Neural cell (in vitro differentiated cells): ENCODE results near the gene FXN. TPM values are rescaled to one million over a fixed set of nuclear protein-coding genes. Genes with fewer than 3 reads are reported as not detected.

ENCODE experiments used
- H2AFZ ChIP-seq: fragments of 200-600, 300-800 bp; sonication (generic), shearing (Covaris generic); 2 replicates; pipeline ENCODE4 v1.6.0; 2014; ENCODE audit warnings: low read depth, mild to moderate bottlenecking, antibody characterized with exemption, low read length, moderate library complexity
- H3F3A ChIP-seq: fragments of 200-600 bp; shearing (Covaris generic); 2 replicates; pipeline ENCODE4 v1.6.1; 2016; ENCODE audit warnings: mild to moderate bottlenecking, moderate library complexity, mixed read lengths, antibody characterized with exemption, low read length; ENCODE audit not compliant: insufficient read depth, poor library complexity, severe bottlenecking
- H3K27ac ChIP-seq: fragments of 200-600, 300-800 bp; sonication (generic), shearing (Covaris generic); 2 replicates; pipeline ENCODE4 v1.5.1; 2014; ENCODE audit warnings: mild to moderate bottlenecking, low read length, moderate library complexity
- H3K27me3 ChIP-seq: fragments of 300-800, 200-600 bp; sonication (generic), shearing (Covaris generic); 2 replicates; pipeline ENCODE4 v1.6.0; 2014; ENCODE audit warnings: mild to moderate bottlenecking, low read depth, low read length, moderate library complexity; ENCODE audit not compliant: insufficient read depth
- H3K36me3 ChIP-seq: fragments of 300-800, 200-600 bp; sonication (generic), shearing (Covaris generic); 2 replicates; pipeline ENCODE4 v1.5.1; 2014; ENCODE audit warnings: mild to moderate bottlenecking, antibody characterized with exemption, low read length, moderate library complexity; ENCODE audit not compliant: insufficient read depth
- H3K4me2 ChIP-seq: fragments of 300-800, 200-600 bp; sonication (generic), shearing (Covaris generic); 2 replicates; pipeline ENCODE4 v1.6.0; 2014; ENCODE audit warnings: mild to moderate bottlenecking, low read length
- H3K4me3 ChIP-seq: fragments of 300-800, 200-600 bp; sonication (generic), shearing (Covaris generic); 2 replicates; pipeline ENCODE4 v1.5.1; 2014; ENCODE audit warnings: mild to moderate bottlenecking, low read length, moderate library complexity
- H3K79me2 ChIP-seq: fragments of 200-600 bp; shearing (Covaris generic); replicated peaks from 2 replicates; pipeline ENCODE4 v1.6.0; 2014; ENCODE audit warnings: mild to moderate bottlenecking, low read length, moderate library complexity; ENCODE audit not compliant: insufficient read depth
- H3K9ac ChIP-seq: fragments of 300-800, 200-600 bp; sonication (generic), shearing (Covaris generic); 2 replicates; pipeline ENCODE4 v1.6.1; 2016; ENCODE audit warnings: mild to moderate bottlenecking, low read length, mixed read lengths
- H3K9me2 ChIP-seq: fragments of 200-600 bp; shearing (Covaris generic); 2 replicates; pipeline ENCODE4 v1.6.1; 2016; ENCODE audit warnings: mild to moderate bottlenecking, low read length, mixed read lengths; ENCODE audit not compliant: insufficient read depth
- H3K9me3 ChIP-seq: fragments of 200-600, 300-800 bp; sonication (generic), shearing (Covaris generic); 2 replicates; pipeline ENCODE4 v1.6.1; 2016; ENCODE audit warnings: mild to moderate bottlenecking, mixed run types, low read length, moderate library complexity, mixed read lengths
- H4K20me1 ChIP-seq: fragments of 200-600 bp; shearing (Covaris generic); 2 replicates; pipeline ENCODE4 v1.6.1; 2016; ENCODE audit warnings: mild to moderate bottlenecking, mixed run types; ENCODE audit not compliant: insufficient read depth
- CTCF ChIP-seq: fragments of 450-650 bp; IDR thresholded peaks from 2 replicates; pipeline ENCODE4 v1.5.1; 2014; ENCODE audit warnings: antibody characterized with exemption, mild to moderate bottlenecking, moderate library complexity; ENCODE audit not compliant: poor library complexity, severe bottlenecking
- EP300 ChIP-seq: fragments of 450-650 bp; conservative IDR thresholded peaks from 2 replicates; pipeline ENCODE4 v1.6.1; 2014; ENCODE audit warnings: antibody characterized with exemption, mild to moderate bottlenecking, moderate library complexity; ENCODE audit not compliant: poor library complexity, severe bottlenecking
- EZH2 ChIP-seq: fragments of 200-600, 300-800 bp; shearing (Covaris generic), sonication (generic); IDR thresholded peaks from 2 replicates; pipeline ENCODE4 v1.6.1; 2014; ENCODE audit warnings: antibody characterized with exemption, low read length, borderline replicate concordance, mild to moderate bottlenecking; ENCODE audit not compliant: insufficient read depth, poor library complexity, severe bottlenecking
- MXI1 ChIP-seq: fragments of 450-650 bp; conservative IDR thresholded peaks from 2 replicates; pipeline ENCODE4 v1.6.1; 2014; ENCODE audit warnings: antibody characterized with exemption, mild to moderate bottlenecking; ENCODE audit not compliant: poor library complexity, severe bottlenecking
- POLR2AphosphoS5 ChIP-seq: IDR thresholded peaks from 2 replicates; pipeline ENCODE4 v1.6.1; 2012
- RAD21 ChIP-seq: fragments of 450-650 bp; conservative IDR thresholded peaks from 2 replicates; pipeline ENCODE4 v1.6.1; 2014; ENCODE audit warnings: antibody characterized with exemption, mild to moderate bottlenecking, moderate library complexity
- REST ChIP-seq: IDR thresholded peaks from 2 replicates; pipeline ENCODE4 v1.6.1; 2012; ENCODE audit warnings: borderline replicate concordance
- SMC3 ChIP-seq: fragments of 450-650 bp; conservative IDR thresholded peaks from 2 replicates; pipeline ENCODE4 v1.6.1; 2014; ENCODE audit warnings: antibody characterized with exemption, mild to moderate bottlenecking, moderate library complexity; ENCODE audit not compliant: poor library complexity
- TAF1 ChIP-seq: IDR thresholded peaks from 2 replicates; pipeline ENCODE4 v1.6.1; 2012; ENCODE audit warnings: low read depth
- polyA plus RNA-seq: library from polyadenylated mRNA; depleted of rRNA; stranded (reverse); fragments of >200 nt; gene quantifications from 2 replicates; pipeline ENCODE4 v1.2.3, GENCODE V29; 2014

Gene FXN
- polyA plus RNA-seq, 1 donor from 2014 or later: 3.5 TPM

- Histone ChIP-seq H3K4me3 (no peak overlapping the region), H3K9me2 (no peaks in the 10 kb centered on the region)
- TF ChIP-seq SMC3 (no peak), POLR2AphosphoS5 (no peak), EZH2 (no peak), EP300 (no peak), TAF1 (no peak), MXI1 (no peak), RAD21 (no peak), CTCF (no peak), REST (no peak)
Observed at GRCh38 chr9:69028754-69029153, 6.8 kb upstream of the FXN start.

GRCh38 chr9:69029535-69029934 lies 6.0 kb upstream of the FXN start:
- Histone ChIP-seq H3K4me3 (no peak overlapping the region), H3K36me3 (no peaks in the 10 kb centered on the region), H3K27ac (no peak overlapping the region), H2AFZ (no peak overlapping the region), H3K9me2 (no peaks in the 10 kb centered on the region), H3K27me3 (no peaks in the 10 kb centered on the region), H3K79me2 (no peaks in the 10 kb centered on the region), H3K9ac (no peak overlapping the region), H4K20me1 (no peaks in the 10 kb centered on the region), H3K4me2 (no peak overlapping the region), H3K9me3 (no peaks in the 10 kb centered on the region), H3F3A (no peaks in the 10 kb centered on the region)
- no peak for TF ChIP-seq RAD21
- no peak for TF ChIP-seq MXI1
- TF ChIP-seq TAF1: no peak
- TF ChIP-seq EP300: no peak
- no peak for TF ChIP-seq EZH2
- TF ChIP-seq REST: no peak
- TF ChIP-seq SMC3: no peak
- TF ChIP-seq POLR2AphosphoS5: no peak

More at GRCh38 chr9:69028754-69029153, 6.8 kb upstream of the FXN start:
- Histone ChIP-seq H3K4me2 (no peak overlapping the region), H3K79me2 (no peaks in the 10 kb centered on the region), H3K9ac (no peak overlapping the region), H3K36me3 (no peaks in the 10 kb centered on the region), H3K9me3 (no peaks in the 10 kb centered on the region), H3F3A (no peaks in the 10 kb centered on the region), H2AFZ (no peak overlapping the region), H4K20me1 (no peaks in the 10 kb centered on the region), H3K27me3 (no peaks in the 10 kb centered on the region), H3K27ac (no peak overlapping the region)
